Stimulated activated CD8-positive, alpha-beta memory T cell treated with anti-CD3 and anti-CD28 coated beads, Interleukin-7, amount 100 ng/mL, for 24 hours (primary cell): ENCODE data around the gene COBL.

Source experiments
- DNase-seq: peaks from one replicate; pipeline ENCODE4 v3.0.0-alpha.2; 2020; ENCODE audit warnings: low read depth

The COBL gene

DNA sequence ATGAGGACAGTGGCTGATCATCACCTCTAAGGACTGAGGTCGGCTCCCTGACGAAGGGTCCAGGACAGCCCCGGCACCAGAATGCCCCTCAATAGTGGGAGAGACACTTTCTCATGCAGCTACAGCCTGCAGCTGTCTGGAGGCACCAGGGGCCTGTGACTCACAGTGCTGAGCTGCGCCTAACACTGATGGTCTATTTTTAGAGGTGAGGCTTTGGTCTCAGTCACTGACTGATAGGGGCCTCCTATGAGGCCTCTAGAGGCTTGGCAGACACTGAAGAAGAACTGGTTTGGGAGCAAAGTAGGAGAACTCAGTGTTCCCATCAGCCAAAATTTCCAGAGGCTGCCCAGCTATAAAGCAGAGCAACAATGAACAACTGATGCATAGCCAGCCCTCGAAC, 130.1 kb downstream of the COBL start:
- DNase-seq, result no peak

DNA sequence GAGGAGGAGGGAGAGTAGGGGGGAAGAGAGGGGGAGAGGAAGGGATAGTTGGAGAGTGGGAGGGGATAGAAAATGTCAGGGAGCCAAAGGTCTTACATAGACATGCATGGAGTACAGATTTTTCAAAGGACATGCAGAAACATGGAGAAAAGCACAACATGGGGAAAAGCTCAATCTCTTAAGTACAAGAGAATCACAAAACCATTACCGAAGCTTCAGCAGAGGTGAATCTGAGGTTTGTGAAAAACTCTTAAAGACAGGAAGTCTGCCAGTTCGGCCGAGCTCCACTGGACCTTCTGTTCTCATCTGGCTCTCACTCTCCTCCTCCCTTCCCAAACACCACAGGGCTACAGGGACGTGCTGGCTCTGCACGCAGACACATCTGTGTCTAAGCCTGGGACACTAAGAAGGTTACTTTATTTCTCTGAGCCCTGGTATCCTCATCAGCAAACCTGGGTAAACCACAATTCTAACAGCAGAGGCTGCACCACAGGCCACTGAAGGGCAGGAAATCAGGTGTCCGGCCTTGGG, 133.9 kb downstream of the COBL start:
- DNase-seq, result no peak

DNA sequence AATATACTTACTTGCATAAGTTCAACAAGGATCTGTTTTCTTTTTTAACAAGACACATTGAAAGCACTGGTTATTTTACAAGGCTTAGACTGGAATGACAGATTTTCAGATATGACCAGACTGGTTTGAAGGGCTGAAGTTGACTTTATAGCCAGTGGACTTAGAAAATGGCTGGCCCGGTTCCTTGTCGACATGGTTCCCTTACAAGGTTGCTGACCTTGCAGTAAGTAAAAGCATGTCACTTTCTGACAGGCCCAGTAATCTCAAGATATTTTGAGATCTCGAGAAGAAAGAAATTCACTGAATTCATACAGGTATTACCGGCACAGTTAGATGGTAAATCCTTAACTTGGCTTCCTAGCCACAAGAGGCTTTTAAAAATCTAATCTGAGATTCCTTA, 136.5 kb downstream of the COBL start:
- no peak for DNase-seq

DNA sequence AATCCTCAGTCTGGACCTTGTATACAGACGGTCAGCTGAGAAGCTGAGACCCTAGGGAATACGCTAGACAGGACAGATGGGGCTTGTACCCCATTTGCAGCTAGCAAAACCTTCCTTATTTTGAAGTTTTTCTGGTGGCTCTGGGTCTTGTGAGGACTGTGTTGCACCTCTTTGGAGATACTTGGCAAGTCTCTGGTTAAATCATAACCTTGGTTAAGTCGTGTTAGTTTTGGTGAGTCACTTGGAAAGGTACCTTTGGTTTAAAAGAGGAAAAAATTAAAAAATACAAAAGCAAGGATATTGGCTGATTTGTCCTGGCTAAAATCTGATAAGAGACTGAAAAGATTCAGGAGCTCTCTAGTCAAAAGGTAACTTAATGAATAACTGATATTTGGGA, 140.6 kb downstream of the COBL start:
- DNase-seq, result no peak

DNA sequence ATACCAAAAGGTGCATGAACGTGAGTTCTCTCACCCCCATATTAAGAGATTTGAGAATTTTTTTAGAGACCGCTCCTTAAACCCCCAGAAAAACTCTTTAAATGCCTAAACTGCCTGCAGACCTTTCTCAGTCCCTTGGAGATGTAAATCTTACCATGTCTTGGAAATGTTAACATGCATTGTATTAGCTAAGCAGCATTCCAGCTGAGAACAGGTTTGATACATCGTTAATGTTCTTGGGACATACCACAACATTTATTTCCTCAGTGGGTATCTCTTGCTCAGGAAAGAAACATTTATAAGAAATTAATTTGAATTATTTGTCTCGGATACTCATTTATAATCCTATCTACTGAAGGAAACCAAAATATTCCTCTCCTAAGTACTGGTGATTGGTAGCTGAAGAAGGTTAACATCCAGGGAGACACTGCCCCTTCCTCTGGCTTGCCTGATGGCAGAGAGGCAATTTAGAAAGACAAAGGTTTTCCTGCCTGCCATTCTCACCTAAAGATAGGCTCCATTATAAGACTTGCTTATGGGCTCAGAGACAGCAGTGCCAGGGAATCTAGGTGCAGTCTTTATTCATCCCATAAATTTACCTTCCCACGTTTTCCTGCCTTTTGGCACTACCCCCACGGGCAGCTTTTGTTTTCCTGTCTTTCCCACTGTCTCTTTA, 141.2 kb downstream of the COBL start:
- DNase-seq, result no peak

DNA sequence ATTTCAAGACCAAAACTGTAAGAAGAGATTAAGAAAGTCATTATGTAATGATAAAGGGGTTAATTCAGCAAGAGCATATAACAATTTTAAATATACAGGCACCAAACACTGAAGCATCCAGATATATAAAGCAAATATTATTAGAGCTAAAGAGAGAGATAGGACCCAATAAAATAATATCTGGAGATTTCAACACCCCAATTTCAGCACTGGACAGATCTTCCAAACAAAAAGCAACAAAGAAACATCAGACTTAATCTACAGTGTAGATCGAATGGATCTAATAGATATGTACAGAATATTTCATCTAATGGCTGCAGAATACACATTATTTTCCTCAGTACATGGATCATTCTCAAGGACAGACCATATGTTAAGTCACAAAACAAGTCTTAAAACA, 151.3 kb downstream of the COBL start:
- no peak for DNase-seq

DNA sequence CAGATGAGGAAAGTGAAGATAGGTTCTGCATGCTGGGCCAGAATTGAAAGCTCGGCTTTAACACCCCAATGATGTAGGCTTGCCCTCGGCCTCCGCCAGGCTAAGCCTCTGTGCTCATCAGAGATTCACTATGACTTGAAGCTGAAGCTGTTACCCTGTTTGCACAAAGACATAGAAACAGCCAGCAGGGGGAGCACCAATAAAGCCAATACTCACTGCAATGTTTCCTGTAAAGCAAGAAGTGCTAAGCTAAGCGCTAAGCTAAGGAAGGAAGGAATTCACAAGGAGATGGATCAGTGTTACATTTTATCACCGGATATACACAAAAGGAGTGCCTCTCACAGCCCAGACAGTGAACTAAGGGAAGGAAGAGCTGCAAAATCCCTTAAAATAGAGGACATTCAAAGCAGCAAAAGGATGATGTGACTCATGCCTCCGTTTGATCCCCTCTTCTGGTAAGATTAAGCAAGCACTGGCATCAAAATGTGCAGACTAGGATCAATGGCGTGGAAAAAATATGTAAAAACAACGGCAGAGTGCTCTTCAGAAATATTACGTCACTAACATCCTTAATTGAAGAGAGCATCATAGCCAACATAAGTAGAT, 153.8 kb downstream of the COBL start:
- peak; percentile 27 for DNase-seq

DNA sequence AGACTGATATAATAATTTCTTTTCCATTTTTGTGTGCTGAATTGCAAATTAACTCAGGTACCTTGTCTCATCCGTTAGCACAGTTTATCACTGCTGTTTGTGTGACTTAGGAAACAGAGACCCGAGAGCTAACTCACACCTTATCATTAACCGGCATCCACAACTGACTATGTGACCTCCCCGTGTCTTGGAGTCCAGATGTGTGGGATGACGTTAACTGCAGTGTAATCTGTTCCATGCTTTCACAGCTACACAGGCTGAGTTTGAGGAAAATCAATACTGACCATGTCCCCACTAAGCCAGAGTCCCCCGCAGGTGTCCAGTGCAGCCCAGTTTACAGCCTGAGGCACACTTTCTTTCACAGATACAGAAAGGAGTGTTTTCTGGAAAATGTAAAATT, 154.7 kb downstream of the COBL start:
- no peak for DNase-seq

DNA sequence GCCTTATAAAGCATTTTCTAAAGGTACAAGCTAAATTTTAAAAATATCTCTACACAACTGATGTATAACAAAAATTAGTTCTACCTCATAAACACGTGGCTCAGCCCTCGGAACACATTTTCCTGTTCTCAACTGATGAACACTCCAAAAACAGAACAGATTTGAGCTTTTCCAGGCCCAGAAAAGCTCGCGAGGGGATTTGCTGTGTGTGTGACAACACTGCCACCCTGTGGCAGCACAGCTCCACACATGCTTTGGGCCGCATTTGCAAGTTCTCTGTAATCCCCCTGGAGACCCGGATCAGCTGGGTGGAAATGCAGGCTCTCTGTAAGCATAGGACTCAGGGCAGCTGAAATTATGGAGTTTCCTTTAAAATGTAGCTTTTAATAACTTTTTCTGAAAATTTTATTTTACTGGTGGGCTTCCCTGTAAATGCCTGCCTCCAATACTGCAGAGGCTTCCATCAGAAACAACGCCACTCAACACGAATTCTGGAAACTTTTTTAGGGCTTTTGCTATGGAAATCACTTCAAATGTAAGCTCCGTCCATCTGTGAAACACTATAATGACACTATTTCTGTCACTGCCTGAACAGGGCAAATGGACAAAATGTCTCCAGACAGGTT, 155.5 kb downstream of the COBL start:
- DNase-seq, result peak; percentile 10

DNA sequence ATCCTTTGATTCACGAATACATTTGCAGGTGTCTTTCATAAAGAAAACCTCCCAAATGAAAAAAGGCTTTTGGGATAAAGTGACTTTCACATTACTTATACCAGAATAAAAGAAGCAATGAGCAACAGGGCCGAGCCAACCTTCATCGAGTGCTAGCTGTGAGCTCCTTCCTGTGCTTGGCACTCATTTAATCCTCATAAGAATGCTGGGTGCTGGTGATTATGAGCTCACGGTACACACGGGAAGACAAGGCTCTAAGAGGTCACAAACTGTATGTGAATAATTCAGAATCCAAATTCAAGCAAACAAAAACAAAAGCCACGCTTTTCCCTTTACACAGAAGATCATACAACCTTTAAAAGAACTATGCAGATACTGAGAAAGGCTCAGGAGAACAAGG, 156.2 kb downstream of the COBL start:
- DNase-seq, result no peak

DNA sequence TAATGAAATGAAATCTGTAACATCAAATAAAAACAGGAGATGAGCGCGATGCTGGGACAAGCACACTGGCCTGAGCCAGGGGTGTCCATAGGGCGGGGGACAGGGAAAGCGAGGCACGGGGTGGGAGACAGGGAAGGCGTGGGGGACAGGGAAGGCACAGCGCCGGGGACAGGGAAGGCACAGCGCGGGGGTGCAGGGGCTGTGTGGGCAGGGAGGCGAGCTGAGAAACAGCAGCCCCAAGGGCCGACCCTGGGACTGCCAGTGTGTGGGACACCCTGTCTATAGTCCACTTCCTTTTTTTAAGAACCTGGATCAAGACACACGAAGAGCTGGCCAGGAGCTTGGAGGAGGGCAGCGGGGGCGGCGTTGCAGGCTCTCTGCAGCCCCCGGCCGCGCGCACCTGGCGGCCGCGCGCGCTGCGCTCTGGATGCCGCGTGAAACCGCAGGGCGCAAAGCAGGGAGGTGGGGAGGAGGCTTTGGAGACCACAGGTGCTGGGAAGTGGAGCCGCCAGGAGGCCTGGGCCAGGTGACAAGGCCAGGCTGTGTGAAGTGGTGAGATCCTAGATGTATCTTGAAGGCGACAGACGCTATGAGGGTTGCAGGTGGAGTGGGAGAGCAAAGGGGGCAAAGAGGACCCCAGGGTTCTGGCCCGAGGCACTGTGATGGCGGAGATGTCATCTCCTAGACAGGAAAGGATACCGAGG, 157.7 kb downstream of the COBL start:
- no peak for DNase-seq

DNA sequence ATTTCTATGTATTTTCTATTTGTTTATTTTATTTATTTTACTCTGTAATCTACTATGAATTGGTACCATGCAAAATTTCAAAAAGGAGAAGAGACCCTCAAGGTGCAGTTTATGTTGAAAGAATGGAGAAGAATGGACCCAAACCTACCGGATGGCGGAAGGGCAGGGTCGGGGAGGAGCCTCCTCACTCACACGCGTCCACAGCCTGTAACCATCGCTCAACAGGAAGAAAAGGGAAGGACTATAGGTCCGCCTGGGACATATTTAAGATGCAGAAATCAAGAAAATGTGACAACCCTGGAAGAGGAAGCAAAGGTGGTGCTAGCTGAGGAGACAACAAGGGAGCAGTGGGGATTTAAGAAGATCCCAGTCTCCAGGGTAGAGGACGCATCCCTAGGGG, 158.4 kb downstream of the COBL start:
- no peak for DNase-seq

DNA sequence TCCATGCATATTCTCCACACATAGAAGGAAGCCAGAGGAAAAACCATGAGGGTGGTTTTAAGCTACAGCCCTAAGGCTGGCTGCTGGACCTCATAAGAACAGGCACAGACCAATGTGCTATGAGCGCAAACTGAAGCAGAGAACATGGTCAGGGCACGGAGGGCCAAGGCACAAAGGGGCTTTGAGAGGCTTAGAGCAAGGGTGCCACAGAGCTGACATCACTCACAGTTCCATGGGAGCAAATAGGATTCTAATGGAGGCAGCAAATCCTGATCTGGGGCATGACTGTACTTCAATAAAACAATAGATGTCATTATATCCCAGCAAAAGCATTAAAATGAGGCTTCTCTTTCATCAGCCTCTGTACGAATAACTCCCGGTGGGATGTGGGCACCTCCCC, 162.4 kb downstream of the COBL start:
- DNase-seq, result no peak

DNA sequence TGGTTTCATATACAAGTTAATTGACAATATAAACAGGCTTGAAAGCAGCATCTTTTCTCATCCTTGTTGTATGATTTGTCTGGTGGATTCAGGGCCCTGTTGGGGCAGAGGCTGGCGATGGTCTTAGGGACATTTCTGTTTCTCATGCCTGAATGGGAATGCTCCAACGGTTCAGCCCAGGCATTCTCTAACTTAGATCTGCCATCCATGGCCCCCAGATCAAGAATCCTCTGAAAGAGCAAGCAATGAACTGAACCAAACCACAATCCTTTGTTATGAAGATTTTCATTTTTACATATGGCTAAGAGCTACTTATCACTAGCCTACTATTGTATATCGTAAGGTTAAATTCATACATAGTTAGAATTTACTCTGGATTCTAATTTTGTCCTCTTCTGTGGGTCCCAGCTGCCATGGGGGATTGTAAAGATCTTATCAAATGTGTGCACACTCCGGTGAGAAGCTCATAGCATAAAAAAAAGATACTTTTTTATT, 163.9 kb downstream of the COBL start:
- no peak for DNase-seq

DNA sequence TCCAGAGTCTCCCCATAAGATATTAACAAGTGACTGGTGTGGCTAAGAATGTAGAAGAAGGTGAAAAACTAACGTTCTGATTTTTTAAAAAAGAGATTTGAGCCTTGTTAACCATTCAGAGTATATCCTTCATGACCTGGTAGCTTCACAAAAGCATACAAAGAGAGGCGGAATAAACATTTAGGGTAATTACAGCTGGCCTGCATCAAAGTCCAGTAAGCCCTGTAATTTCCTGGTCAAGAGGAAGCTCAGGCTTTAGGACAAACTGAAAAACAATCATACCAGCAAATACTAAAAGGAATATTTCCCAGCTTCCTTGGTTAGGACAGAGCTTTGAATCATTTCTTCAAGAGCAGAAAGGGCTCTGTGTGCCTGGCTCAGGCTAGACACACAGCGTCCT, 165.2 kb downstream of the COBL start:
- no peak for DNase-seq

DNA sequence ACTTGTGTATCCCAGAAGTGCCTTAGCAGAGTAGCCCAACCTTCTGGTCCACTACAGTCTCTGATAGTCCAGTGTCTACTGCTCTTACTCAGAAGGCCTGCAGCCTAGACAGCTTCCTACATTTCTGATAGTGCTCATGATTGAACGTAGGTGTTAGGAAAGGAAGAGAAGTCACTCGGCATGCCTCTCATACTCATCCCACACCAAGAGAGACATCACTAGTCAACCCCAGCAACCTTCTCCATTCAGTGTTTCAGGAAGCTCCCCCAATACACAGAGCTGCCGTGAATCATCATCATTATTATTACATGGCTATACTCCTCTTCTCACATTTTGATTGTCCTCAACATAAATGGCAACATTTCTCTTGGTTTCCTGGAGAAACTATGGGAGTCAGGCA, 166.4 kb downstream of the COBL start:
- DNase-seq, result no peak

DNA sequence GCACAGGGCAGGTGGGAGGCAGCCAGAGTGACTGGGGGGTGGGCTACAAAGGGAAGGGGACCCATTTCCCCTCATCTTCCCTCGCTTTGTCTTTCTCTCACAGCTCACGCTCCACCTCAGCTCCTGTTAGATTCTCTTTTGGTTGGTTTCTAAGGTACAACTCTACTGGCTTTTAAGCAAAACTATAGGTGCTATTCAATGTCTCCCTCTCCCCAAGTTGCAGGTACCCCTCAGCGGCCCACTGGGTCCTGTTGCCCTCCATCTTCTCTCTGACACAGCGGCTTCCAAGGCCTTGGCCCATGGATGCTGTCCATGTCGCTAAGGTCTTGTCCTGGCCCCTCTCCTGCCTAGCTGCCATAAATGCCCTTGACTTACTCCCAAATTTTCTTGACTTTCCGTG, 168.4 kb downstream of the COBL start:
- no peak for DNase-seq

DNA sequence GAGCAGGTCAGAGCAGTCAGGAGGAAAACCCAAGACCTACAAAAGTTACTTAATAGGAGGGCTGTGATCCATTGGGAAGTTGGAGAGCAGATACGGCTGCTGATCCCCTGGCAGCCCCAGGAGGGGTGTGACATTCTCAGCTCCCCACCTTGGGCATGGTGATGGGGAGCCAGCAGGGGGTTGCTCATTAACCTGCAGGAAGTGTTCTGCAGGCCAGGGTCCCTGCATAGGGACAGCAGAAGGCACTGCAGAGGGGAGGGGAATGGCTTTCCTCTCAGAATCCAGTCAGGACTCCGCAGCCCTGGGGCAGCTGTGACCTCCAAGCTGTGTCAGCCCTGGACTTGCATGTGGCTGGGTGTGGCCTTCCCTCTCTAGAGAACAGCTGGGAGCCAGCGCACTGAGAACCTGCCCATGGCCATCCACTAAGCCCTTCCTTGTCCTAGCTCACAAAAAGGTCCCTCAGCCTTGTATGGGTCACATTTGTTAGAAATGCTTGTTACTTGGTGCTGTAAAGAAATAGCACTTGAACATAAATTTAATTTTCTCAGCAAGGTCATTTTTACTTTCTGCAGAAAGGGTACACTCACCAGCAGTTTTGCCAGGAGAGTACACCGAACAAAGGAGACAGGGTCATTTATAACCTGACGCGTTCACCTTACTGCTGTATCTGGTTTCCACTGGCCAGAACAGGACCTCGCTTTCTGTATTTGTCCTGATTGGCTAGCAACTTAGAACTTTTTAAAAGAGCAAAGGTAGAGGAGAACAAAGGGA, 169.6 kb downstream of the COBL start:
- no peak for DNase-seq

DNA sequence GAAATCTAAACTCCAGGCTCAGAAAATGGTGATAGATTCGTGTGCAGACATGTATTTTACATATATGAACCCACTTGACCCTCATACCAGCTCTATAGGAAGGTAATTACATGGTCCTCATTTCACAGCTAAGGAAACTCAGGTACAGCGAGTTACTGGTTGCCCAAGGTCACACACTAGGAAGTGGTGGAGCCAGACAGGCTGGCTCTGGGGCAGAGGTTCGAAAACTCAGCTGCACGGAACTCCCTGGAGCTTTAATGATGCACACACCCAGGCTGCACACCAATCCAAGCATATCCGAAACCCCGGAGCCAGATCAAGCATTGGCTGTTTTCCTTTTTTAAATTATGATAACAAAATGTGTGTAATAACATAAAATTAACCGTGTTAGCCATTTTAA, 172.4 kb downstream of the COBL start:
- DNase-seq, result no peak

DNA sequence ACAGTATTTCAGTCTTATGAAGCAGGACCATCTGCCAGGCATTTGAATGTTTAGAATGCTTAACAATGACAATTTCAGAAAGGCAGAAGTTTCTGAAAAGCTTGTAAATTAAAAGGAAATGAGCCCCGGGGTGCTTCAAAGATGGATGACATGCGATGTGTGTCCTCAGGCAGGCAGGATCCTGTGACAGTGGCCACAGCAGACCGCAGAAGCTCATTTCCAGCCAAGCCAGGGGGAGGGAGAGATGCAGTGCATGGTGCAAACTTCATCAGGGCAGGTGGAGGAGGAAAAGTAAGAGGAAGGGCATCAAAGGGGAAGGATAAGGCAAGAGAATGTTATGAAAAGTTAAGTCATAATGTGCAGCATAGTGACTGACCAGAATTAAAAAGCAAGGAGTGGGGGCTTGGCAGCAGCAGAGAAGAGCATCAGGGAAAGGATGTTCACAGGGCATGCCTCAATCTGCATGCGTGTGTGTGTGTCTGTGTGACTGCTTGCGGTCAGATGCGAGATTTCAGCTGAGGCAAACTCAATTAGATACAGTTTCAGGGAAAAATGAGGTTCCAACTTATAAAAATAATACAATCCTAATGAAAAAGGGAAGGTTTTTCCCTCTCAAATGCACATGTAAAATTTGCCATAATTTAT, 173.7 kb downstream of the COBL start:
- no peak for DNase-seq

DNA sequence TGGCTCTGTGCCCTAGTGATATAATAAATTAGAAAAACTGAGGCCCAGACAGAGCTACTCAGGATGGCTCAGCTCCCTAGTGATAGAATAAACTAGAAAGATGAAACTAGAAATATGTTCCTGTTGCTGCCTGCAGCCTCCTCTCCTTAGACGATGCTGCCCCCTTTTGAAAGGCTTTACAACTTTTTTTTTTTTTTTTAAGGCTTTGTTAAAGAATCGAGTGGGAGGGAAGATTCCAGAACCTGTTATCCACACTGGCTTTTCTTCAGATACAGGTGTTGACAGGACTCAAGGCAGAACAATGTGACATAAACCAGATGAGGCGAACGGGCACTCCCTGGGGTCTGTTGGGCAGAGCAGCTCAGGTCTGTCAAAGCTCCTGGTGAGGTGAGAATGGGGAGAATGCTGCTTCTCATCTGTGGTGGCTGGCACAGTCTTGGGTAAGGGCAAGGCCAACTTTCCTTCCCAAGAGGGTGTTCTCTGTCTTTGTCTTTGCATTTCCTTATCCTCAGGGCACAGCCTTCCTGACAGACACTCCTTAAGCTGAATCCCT, 175.1 kb downstream of the COBL start:
- no peak for DNase-seq
